Endodermal cell (in vitro differentiated cells): ENCODE results near the gene MAPK8IP1. TPM values are rescaled to one million over a fixed set of nuclear protein-coding genes. Genes with fewer than 3 reads are reported as not detected.

Experiments used
- DNase-seq: peaks from one replicate; pipeline ENCODE4 v3.0.0-alpha.2; 2017
- H3K27ac ChIP-seq: 2 replicates; pipeline ENCODE4 v1.5.1; 2013; ENCODE audit warnings: mild to moderate bottlenecking, low read depth, low read length, moderate library complexity
- H3K27me3 ChIP-seq: 2 replicates; pipeline ENCODE4 v1.6.1; 2013; ENCODE audit warnings: mild to moderate bottlenecking, low read length, moderate library complexity; ENCODE audit not compliant: insufficient read depth, control insufficient read depth, poor library complexity, severe bottlenecking
- H3K36me3 ChIP-seq: 2 replicates; pipeline ENCODE4 v1.7.0; 2013; ENCODE audit warnings: mild to moderate bottlenecking, low read length, moderate library complexity; ENCODE audit not compliant: control insufficient read depth, insufficient read depth
- H3K4me1 ChIP-seq: one replicate; pipeline ENCODE4 v1.7.0; 2013; ENCODE audit warnings: low read length; ENCODE audit not compliant: control insufficient read depth, insufficient read depth
- H3K4me3 ChIP-seq: 2 replicates; pipeline ENCODE4 v1.5.1; 2013; ENCODE audit warnings: mild to moderate bottlenecking, low read length, moderate library complexity
- H3K9ac ChIP-seq: 2 replicates; pipeline ENCODE4 v1.6.1; 2013; ENCODE audit warnings: mild to moderate bottlenecking, low read length, moderate library complexity; ENCODE audit not compliant: poor library complexity, severe bottlenecking; ENCODE audit errors: extremely low read depth
- H3K9me3 ChIP-seq: 2 replicates; pipeline ENCODE4 v1.6.1; 2013; ENCODE audit warnings: mild to moderate bottlenecking, low read length, moderate library complexity; ENCODE audit not compliant: control insufficient read depth
- H3K27ac Mint-ChIP-seq: 2 replicates; pipeline ENCODE4 v1.8.0; 2020; ENCODE audit warnings: mixed read lengths
- H3K27me3 Mint-ChIP-seq: 2 replicates; pipeline ENCODE4 v1.8.0; 2021; ENCODE audit warnings: mild to moderate bottlenecking, mixed read lengths; ENCODE audit not compliant: insufficient read depth
- H3K36me3 Mint-ChIP-seq: 2 replicates; pipeline ENCODE4 v1.8.0; 2020; ENCODE audit warnings: low read depth, mixed read lengths
- H3K4me1 Mint-ChIP-seq: 2 replicates; pipeline ENCODE4 v1.8.0; 2020; ENCODE audit warnings: mixed read lengths
- H3K4me3 Mint-ChIP-seq: 2 replicates; pipeline ENCODE4 v1.8.0; 2020; ENCODE audit warnings: mild to moderate bottlenecking, moderate library complexity, mixed read lengths
- H3K9me3 Mint-ChIP-seq: 2 replicates; pipeline ENCODE4 v1.8.0; 2020; ENCODE audit warnings: mild to moderate bottlenecking, mixed read lengths
- CTCF ChIP-seq: fragments of 200-600 bp; sonication (generic); conservative IDR thresholded peaks from 2 replicates; pipeline ENCODE4 v1.5.0; 2021; ENCODE audit warnings: antibody characterized with exemption, mild to moderate bottlenecking
- WGBS, 2 experiments: methylation state at CpG; one replicate each; pipeline versions ENCODE4 v1.1.5 to v1.1.7; 2013; ENCODE audit warnings: missing lambda C conversion rate in 2 of 2, mixed read lengths in 1 of 2; ENCODE audit not compliant: insufficient coverage in 1 of 2, insufficient read length in 1 of 2; 5-methylcytosine and 5-hydroxymethylcytosine counted together
- total RNA-seq, 2 donors: library from RNA; stranded (reverse); fragmentation: NEBNext Ultra II Directional in 1 of 2; extraction: Animal tissue kit (Norgen Biotek cat#: 25700) in 1 of 2; gene quantifications; 2 replicates in 1 of 2; 3 replicates in 1 of 2; pipeline ENCODE4 v1.2.1, GENCODE V29; 2021

The MAPK8IP1 gene
- total RNA-seq, 2 donors from 2014 or later: 11.2 to 12.8 TPM

GRCh38 chr11:45896422-45896984 is 11.1 kb downstream of the MAPK8IP1 start:
- peaks cover 9% of the 10 kb centered on the region for H3K4me1 Mint-ChIP-seq
- H3K36me3 Mint-ChIP-seq: no peaks in the 10 kb centered on the region
- no peak overlapping the region for H3K27ac Mint-ChIP-seq
- peak; percentile 85 for DNase-seq
- Histone ChIP-seq H3K9me3 (no peaks in the 10 kb centered on the region), H3K4me1 (peaks cover 4% of the 10 kb centered on the region), H3K9ac (no peak overlapping the region), H3K27me3 (peaks cover 29% of the 10 kb centered on the region), H3K36me3 (no peaks in the 10 kb centered on the region), H3K4me3 (no peak overlapping the region), H3K27ac (peak overlapping the region; percentile 60)
- TF ChIP-seq CTCF: no peak
- H3K9me3 Mint-ChIP-seq: no peaks in the 10 kb centered on the region
- no peak overlapping the region for H3K4me3 Mint-ChIP-seq
- H3K27me3 Mint-ChIP-seq: peaks cover 16% of the 10 kb centered on the region
- 27 to 30% methylated on average over 12 to 19 of the region's 19 CpGs for WGBS, 2 experiments

- Histone ChIP-seq H3K27ac (no peak overlapping the region), H3K4me3 (no peak overlapping the region), H3K4me1 (peaks cover 4% of the 10 kb centered on the region), H3K9ac (no peak overlapping the region), H3K36me3 (no peaks in the 10 kb centered on the region), H3K9me3 (no peaks in the 10 kb centered on the region), H3K27me3 (peaks cover 31% of the 10 kb centered on the region)
- Mint-ChIP-seq H3K27me3 (peaks cover 21% of the 10 kb centered on the region), H3K36me3 (no peaks in the 10 kb centered on the region), H3K4me3 (no peak overlapping the region), H3K4me1 (peaks cover 9% of the 10 kb centered on the region), H3K9me3 (no peaks in the 10 kb centered on the region), H3K27ac (no peak overlapping the region)
- 85 to 94% methylated on average over 6 of the region's 6 CpGs for WGBS, 2 experiments
- DNase-seq: no peak
- no peak for TF ChIP-seq CTCF
These were observed 12.1 kb downstream of the MAPK8IP1 start for GRCh38 chr11:45897556-45897955.

GRCh38 chr11:45899086-45899447 is 13.6 kb downstream of the MAPK8IP1 start:
- no peak overlapping the region for H3K9ac ChIP-seq
- peak overlapping the region; percentile 97 for H3K27ac ChIP-seq
- DNase-seq: no peak
- TF ChIP-seq CTCF: no peak
- H3K4me1 Mint-ChIP-seq: peaks cover 5% of the 10 kb centered on the region
- H3K36me3 ChIP-seq: no peaks in the 10 kb centered on the region
- peaks cover 4% of the 10 kb centered on the region for H3K4me1 ChIP-seq
- peaks cover 10% of the 10 kb centered on the region for H3K36me3 Mint-ChIP-seq
- H3K9me3 ChIP-seq: no peaks in the 10 kb centered on the region
- peak overlapping the region; percentile 60 for H3K4me3 Mint-ChIP-seq
- peaks cover 31% of the 10 kb centered on the region for H3K27me3 ChIP-seq
- 0 to 21% methylated on average over 2 to 3 of the region's 3 CpGs for WGBS, 2 experiments
- no peak overlapping the region for H3K27ac Mint-ChIP-seq
- H3K27me3 Mint-ChIP-seq: peaks cover 21% of the 10 kb centered on the region
- H3K9me3 Mint-ChIP-seq: no peaks in the 10 kb centered on the region
- peak overlapping the region; percentile 68 for H3K4me3 ChIP-seq
